Measurements from ENCODE around the gene MAPK4.

The MAPK4 gene

GRCh38 chr18:50726960-50727589 lies 167.2 kb downstream of the MAPK4 start:
- DNase-seq: peak; percentile 31

GRCh38 chr18:50727721-50728471 lies 168.0 kb downstream of the MAPK4 start:
- peak; percentile 54 for DNase-seq

GRCh38 chr18:50729376-50729775 lies 169.5 kb downstream of the MAPK4 start:
- no peak for DNase-seq

GRCh38 chr18:50729986-50730385 lies 170.1 kb downstream of the MAPK4 start:
- DNase-seq: peak; percentile 84

GRCh38 chr18:50734342-50734741 lies 174.5 kb downstream of the MAPK4 start:
- no peak for DNase-seq

GRCh38 chr18:50734886-50735285 lies 175.0 kb downstream of the MAPK4 start:
- no peak for DNase-seq

- no peak for DNase-seq
Measured at GRCh38 chr18:50737127-50737526, 177.2 kb downstream of the MAPK4 start.

GRCh38 chr18:50738098-50738757 lies 178.3 kb downstream of the MAPK4 start:
- no peak for DNase-seq

GRCh38 chr18:50742952-50743351 lies 183.1 kb downstream of the MAPK4 start:
- DNase-seq: peak; percentile 76

- DNase-seq: no peak
Measured at GRCh38 chr18:50744253-50744652, 184.4 kb downstream of the MAPK4 start.

- no peak for DNase-seq
Measured at GRCh38 chr18:50745945-50746344, 186.1 kb downstream of the MAPK4 start.

- DNase-seq: no peak
Measured at GRCh38 chr18:50747849-50748242, 188.0 kb downstream of the MAPK4 start.

- no peak for DNase-seq
Measured at GRCh38 chr18:50748243-50749229, 188.6 kb downstream of the MAPK4 start.

GRCh38 chr18:50749421-50749820 lies 189.5 kb downstream of the MAPK4 start:
- no peak for DNase-seq

- no peak for DNase-seq
Measured at GRCh38 chr18:50749945-50750344, 190.1 kb downstream of the MAPK4 start.

GRCh38 chr18:50750546-50750945 lies 190.7 kb downstream of the MAPK4 start:
- no peak for DNase-seq

GRCh38 chr18:50751490-50751889 lies 191.6 kb downstream of the MAPK4 start:
- DNase-seq: no peak

GRCh38 chr18:50751947-50752346 lies 192.1 kb downstream of the MAPK4 start:
- DNase-seq: no peak

GRCh38 chr18:50753311-50753710 lies 193.4 kb downstream of the MAPK4 start:
- peak; percentile 21 for DNase-seq

GRCh38 chr18:50754297-50754696 lies 194.4 kb downstream of the MAPK4 start:
- DNase-seq: no peak

- peak; percentile 42 for DNase-seq
Measured at GRCh38 chr18:50757358-50757757, 197.5 kb downstream of the MAPK4 start.

GRCh38 chr18:50769463-50769862 lies 209.6 kb downstream of the MAPK4 start:
- DNase-seq: no peak

GRCh38 chr18:50775207-50775606 lies 215.3 kb downstream of the MAPK4 start:
- no peak for DNase-seq

Data from RPMI8226 (cell line).